Effector memory CD8-positive, alpha-beta T cell (primary cell): ENCODE measurements around the gene PCDHB8.
"Not testable (repeated sequence)": the region's sequence is repeated elsewhere in the genome, so short reads cannot be mapped to it uniquely, and the experiment has no call there.

ENCODE experiments used
- ATAC-seq: fragments of 150-1000 bp; cut with Tn5 transposase; replicated peaks from 2 replicates; pipeline ENCODE4 v1.10.0; 2021; ENCODE audit warnings: mild to moderate bottlenecking, moderate library complexity
- DNase-seq, 3 experiments: peaks; one replicate each; pipeline ENCODE4 v3.0.0; 2021
- H3K27ac Mint-ChIP-seq, 2 donors: one replicate each; pipeline ENCODE4 v1.8.0; 2022; ENCODE audit warnings: mild to moderate bottlenecking in 2 of 2, mixed read lengths in 2 of 2, moderate library complexity in 2 of 2
- H3K27me3 Mint-ChIP-seq, 2 donors: one replicate each; pipeline ENCODE4 v1.8.0; 2022; ENCODE audit warnings: mixed read lengths in 2 of 2
- H3K36me3 Mint-ChIP-seq: one replicate; pipeline ENCODE4 v1.8.0; 2022; ENCODE audit warnings: mild to moderate bottlenecking, moderate library complexity, mixed read lengths; ENCODE audit not compliant: insufficient read depth
- H3K4me1 Mint-ChIP-seq, 2 donors: one replicate each; pipeline ENCODE4 v1.8.0; 2022; ENCODE audit warnings: low read depth in 2 of 2, mixed read lengths in 2 of 2
- H3K4me3 Mint-ChIP-seq, 2 donors: one replicate each; pipeline ENCODE4 v1.8.0; 2022; ENCODE audit warnings: mild to moderate bottlenecking in 2 of 2, mixed read lengths in 2 of 2, moderate library complexity in 2 of 2
- H3K9me3 Mint-ChIP-seq, 2 donors: one replicate each; pipeline ENCODE4 v1.8.0; 2022; ENCODE audit warnings: mixed read lengths in 2 of 2

PCDHB8 gene

GRCh38 chr5:141224844-141225243 is 47.3 kb downstream of the PCDHB8 start:
- ATAC-seq, H3K4me1 Mint-ChIP-seq, H3K9me3 Mint-ChIP-seq, H3K27ac Mint-ChIP-seq, H3K4me3 Mint-ChIP-seq, H3K36me3 Mint-ChIP-seq, DNase-seq: not testable (repeated sequence)
- H3K27me3 Mint-ChIP-seq: peaks cover 37 to 42% of the 10 kb centered on the region in 2 donors

- not testable (repeated sequence) for H3K9me3 Mint-ChIP-seq, H3K4me3 Mint-ChIP-seq, ATAC-seq, DNase-seq, H3K4me1 Mint-ChIP-seq, H3K36me3 Mint-ChIP-seq, H3K27ac Mint-ChIP-seq
- peaks cover 32 to 37% of the 10 kb centered on the region in 2 donors for H3K27me3 Mint-ChIP-seq
These were observed 47.8 kb downstream of the PCDHB8 start for GRCh38 chr5:141225421-141225820.
